Ishikawa (cell line): Measurements from ENCODE around the gene DIS3L2.

Source experiments
- CEBPB ChIP-seq: IDR thresholded peaks from 2 replicates; pipeline ENCODE4 v1.6.1; 2012
- CREB1 ChIP-seq: IDR thresholded peaks from 2 replicates; pipeline ENCODE4 v1.6.1; 2012; ENCODE audit warnings: low read depth
- EGR1 ChIP-seq: IDR thresholded peaks from 2 replicates; pipeline ENCODE4 v1.6.1; 2012
- EP300 ChIP-seq: IDR thresholded peaks from 2 replicates; pipeline ENCODE4 v1.6.1; 2012; ENCODE audit warnings: borderline replicate concordance
- FOXM1 ChIP-seq: IDR thresholded peaks from 2 replicates; pipeline ENCODE4 v1.6.1; 2012; ENCODE audit warnings: low read depth, borderline replicate concordance
- MAX ChIP-seq: IDR thresholded peaks from 2 replicates; pipeline ENCODE4 v1.6.1; 2012
- NFIC ChIP-seq: IDR thresholded peaks from 2 replicates; pipeline ENCODE4 v1.6.1; 2012
- RAD21 ChIP-seq: IDR thresholded peaks from 2 replicates; pipeline ENCODE4 v1.6.1; 2012; ENCODE audit warnings: low read depth
- REST ChIP-seq: IDR thresholded peaks from 2 replicates; pipeline ENCODE4 v1.6.1; 2012; ENCODE audit warnings: low read depth, mild to moderate bottlenecking
- TAF1 ChIP-seq: IDR thresholded peaks from 2 replicates; pipeline ENCODE4 v1.6.1; 2012; ENCODE audit warnings: low read depth, mild to moderate bottlenecking
- TCF12 ChIP-seq: IDR thresholded peaks from 2 replicates; pipeline ENCODE4 v1.6.1; 2012; ENCODE audit warnings: low read depth
- TEAD4 ChIP-seq: IDR thresholded peaks from 2 replicates; pipeline ENCODE4 v1.6.1; 2012
- USF1 ChIP-seq: IDR thresholded peaks from 2 replicates; pipeline ENCODE4 v1.6.1; 2012
- YY1 ChIP-seq: IDR thresholded peaks from 2 replicates; pipeline ENCODE4 v1.6.1; 2012; ENCODE audit warnings: low read depth
- ZBTB7A ChIP-seq: IDR thresholded peaks from 2 replicates; pipeline ENCODE4 v1.6.1; 2012; ENCODE audit warnings: low read depth

DIS3L2 gene

GRCh38 chr2:232319067-232319802 is 357.7 kb downstream of the DIS3L2 start:
- TF ChIP-seq TAF1 = no peak
- no peak for TF ChIP-seq TEAD4
- TF ChIP-seq EP300 = no peak
- TF ChIP-seq RAD21 = no peak
- no peak for TF ChIP-seq CREB1
- no peak for TF ChIP-seq MAX
- no peak for TF ChIP-seq CEBPB
- no peak for TF ChIP-seq FOXM1
- no peak for TF ChIP-seq EGR1
- TF ChIP-seq ZBTB7A = no peak
- TF ChIP-seq YY1 = no peak
- no peak for TF ChIP-seq REST
- no peak for TF ChIP-seq TCF12
- TF ChIP-seq NFIC = no peak

- TF ChIP-seq REST (no peak), USF1 (no peak), EGR1 (no peak), YY1 (no peak), TCF12 (no peak), EP300 (no peak), TAF1 (no peak), MAX (no peak), TEAD4 (no peak), CEBPB (no peak), FOXM1 (no peak), RAD21 (no peak), ZBTB7A (no peak), NFIC (no peak), CREB1 (no peak)
Measured at GRCh38 chr2:232319803-232320442, 358.4 kb downstream of the DIS3L2 start.

GRCh38 chr2:232320443-232320803 is 358.9 kb downstream of the DIS3L2 start:
- TF ChIP-seq ZBTB7A (no peak), CREB1 (no peak), NFIC (no peak), YY1 (no peak), FOXM1 (no peak), MAX (no peak), RAD21 (no peak), EP300 (no peak)

GRCh38 chr2:232321156-232321816 is 359.8 kb downstream of the DIS3L2 start:
- TF ChIP-seq CEBPB (no peak), NFIC (no peak), FOXM1 (no peak), REST (no peak), CREB1 (no peak), TAF1 (no peak), YY1 (no peak), TCF12 (no peak), TEAD4 (no peak), ZBTB7A (no peak), MAX (no peak), EGR1 (no peak), USF1 (no peak), RAD21 (no peak), EP300 (no peak)
